Breast epithelium (tissue), 3 donors: ENCODE data around the gene WDR37.

Source experiments
- CTCF ChIP-seq, 3 donors: fragments of 450-650 bp; IDR thresholded peaks; one replicate each; pipeline ENCODE4 v1.5.1; 2016 to 2017; ENCODE audit warnings: antibody characterized with exemption in 3 of 3, mild to moderate bottlenecking in 3 of 3, moderate library complexity in 3 of 3
- POLR2A ChIP-seq: fragments of 450-650 bp; IDR thresholded peaks from one replicate; pipeline ENCODE4 v1.6.1; 2016; ENCODE audit warnings: antibody characterized with exemption, mild to moderate bottlenecking, moderate library complexity
- POLR2AphosphoS5 ChIP-seq, 3 donors: sonication (generic); formaldehyde crosslinking; IDR thresholded peaks; one replicate each; pipeline ENCODE4 v1.6.1; 2017; ENCODE audit warnings: antibody characterized with exemption in 3 of 3

GRCh38 chr10:1119501-1119900 lies 63.3 kb downstream of the WDR37 start:
- TF ChIP-seq CTCF (IDR thresholded peaks at IDR 0.05) (no peak), POLR2AphosphoS5 (IDR thresholded peaks at IDR 0.05) (no peak), POLR2A (no peak)
